NCI-H128 (cell line): ENCODE data around the gene HDAC4.
A peak's percentile ranks its signal among the peaks of the same experiment; 100 is the strongest.

Experiments used
- DNase-seq: peaks from one replicate; lab custom pipeline; 2025; ENCODE audit not compliant: unreplicated experiment; lab: John Stamatoyannopoulos, UW

The HDAC4 gene

GRCh38 chr2:239116456-239117246, 284.2 kb downstream of the HDAC4 start:
- no peak for DNase-seq

GRCh38 chr2:239115616-239116015, 285.2 kb downstream of the HDAC4 start:
- DNase-seq, result no peak

GRCh38 chr2:239114616-239115265, 286.1 kb downstream of the HDAC4 start:
- DNase-seq, result no peak

GRCh38 chr2:239114119-239114581, 286.7 kb downstream of the HDAC4 start:
- no peak for DNase-seq

- DNase-seq, result no peak
These were observed 287.2 kb downstream of the HDAC4 start for GRCh38 chr2:239113615-239114014.

GRCh38 chr2:239113171-239113570, 287.6 kb downstream of the HDAC4 start:
- no peak for DNase-seq

- DNase-seq, result no peak
These were observed 288.6 kb downstream of the HDAC4 start for GRCh38 chr2:239112127-239112774.

GRCh38 chr2:239111401-239112100, 289.3 kb downstream of the HDAC4 start:
- DNase-seq, result no peak

GRCh38 chr2:239110595-239111048, 290.2 kb downstream of the HDAC4 start:
- no peak for DNase-seq

GRCh38 chr2:239109928-239110545, 290.8 kb downstream of the HDAC4 start:
- no peak for DNase-seq

GRCh38 chr2:239109041-239109927, 291.5 kb downstream of the HDAC4 start:
- DNase-seq, result no peak

- no peak for DNase-seq
These were observed 292.4 kb downstream of the HDAC4 start for GRCh38 chr2:239108459-239108858.

- no peak for DNase-seq
These were observed 292.9 kb downstream of the HDAC4 start for GRCh38 chr2:239107936-239108335.

GRCh38 chr2:239106966-239107365, 293.9 kb downstream of the HDAC4 start:
- no peak for DNase-seq

- DNase-seq, result peak; percentile 8
These were observed 294.4 kb downstream of the HDAC4 start for GRCh38 chr2:239106314-239106908.

GRCh38 chr2:239105234-239105633, 295.6 kb downstream of the HDAC4 start:
- DNase-seq, result no peak

GRCh38 chr2:239104800-239105199, 296.0 kb downstream of the HDAC4 start:
- no peak for DNase-seq

- DNase-seq, result no peak
These were observed 297.4 kb downstream of the HDAC4 start for GRCh38 chr2:239103125-239104098.
